ENCODE results near the gene BATF3.

DNA sequence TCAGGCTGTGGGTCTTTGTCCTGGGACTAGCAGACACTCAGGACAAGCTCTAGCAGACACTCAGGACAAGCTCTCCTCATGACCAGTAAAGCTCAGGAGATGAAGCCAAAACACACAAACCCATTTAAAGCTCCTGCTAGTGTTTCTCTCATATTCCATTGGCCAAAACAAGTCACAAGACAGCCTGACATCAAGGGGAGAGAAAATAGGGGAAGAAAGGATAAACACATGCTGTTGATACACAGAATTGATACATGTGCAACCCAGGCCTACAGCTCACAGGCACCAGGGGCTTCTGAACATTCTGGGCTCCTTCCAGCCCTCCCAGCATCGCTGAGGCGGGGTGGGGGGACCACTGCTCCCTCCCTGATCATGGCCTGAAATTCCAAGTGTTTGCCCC is 55.8 kb downstream of the BATF3 start:
- TF ChIP-seq GATA2 (IDR thresholded peaks at IDR 0.05; ENCODE audit: low read depth, low read length) (no peak), GATA3 (IDR thresholded peaks at IDR 0.05; ENCODE audit: low read depth, low read length) (no peak)

Measured in SH-SY5Y (cell line).